PC-3 (cell line): ENCODE results near the gene CMSS1. TPM values are rescaled to one million over a fixed set of nuclear protein-coding genes. Genes with fewer than 3 reads are reported as not detected.

Experiments
- ATAC-seq: fragments of 200-7000 bp; cut with Tn5 transposase; 2 replicates; pipeline ENCODE4 v1.9.1; 2020; ENCODE audit warnings: mild to moderate bottlenecking, moderate library complexity
- BruUV-seq: library from RNA; stranded (reverse); fragments of 400-500 nt; replicated peaks from 2 replicates; lab custom pipeline; 2021; lab: Mats Ljungman, UMichigan
- CTCF ChIA-PET: fragments of 300-600 bp; sonication (Branson Sonifier 250); formaldehyde crosslinking; loops from one replicate; lab custom pipeline; 2022; ENCODE audit warnings: antibody characterized with exemption; lab: Charles Lee
- POLR2A ChIA-PET: fragments of 300-600 bp; sonication (Branson Sonifier 250); formaldehyde crosslinking; loops from one replicate; lab custom pipeline; 2022; ENCODE audit warnings: antibody characterized with exemption; ENCODE audit not compliant: unreplicated experiment; lab: Charles Lee
- DNase-seq: peaks from one replicate; pipeline ENCODE4 v3.0.0-alpha.2; 2015
- H2AFZ ChIP-seq: fragments of 300-600 bp; sonication (generic); 2 replicates; pipeline ENCODE4 v1.6.0; 2016; ENCODE audit warnings: antibody characterized with exemption, low read length
- H3F3A ChIP-seq: fragments of 300-600 bp; sonication (generic); one replicate; pipeline ENCODE4 v1.6.0; 2017; ENCODE audit warnings: antibody characterized with exemption, low read length, control low read depth, mild to moderate bottlenecking; ENCODE audit not compliant: unreplicated experiment
- H3K27ac ChIP-seq: fragments of 300-600 bp; sonication (generic); 2 replicates; pipeline ENCODE4 v1.5.1; 2016; ENCODE audit warnings: mild to moderate bottlenecking, low read length
- H3K27me3 ChIP-seq: fragments of 300-600 bp; sonication (generic); 2 replicates; pipeline ENCODE4 v1.6.1; 2016; ENCODE audit warnings: low read length, mixed read lengths
- H3K36me3 ChIP-seq: fragments of 300-600 bp; sonication (generic); 2 replicates; pipeline ENCODE4 v1.6.1; 2016; ENCODE audit warnings: low read depth, mixed run types, low read length, mixed read lengths
- H3K4me1 ChIP-seq: fragments of 300-600 bp; sonication (generic); 2 replicates; pipeline ENCODE4 v1.5.1; 2016; ENCODE audit warnings: low read length; ENCODE audit not compliant: insufficient read depth
- H3K4me2 ChIP-seq: fragments of 300-600 bp; sonication (generic); 2 replicates; pipeline ENCODE4 v1.6.0; 2016; ENCODE audit warnings: low read length
- H3K4me3 ChIP-seq: fragments of 300-600 bp; sonication (generic); 2 replicates; pipeline ENCODE4 v1.5.1; 2016; ENCODE audit warnings: mild to moderate bottlenecking, low read length, mixed read lengths
- H3K79me2 ChIP-seq: fragments of 300-600 bp; sonication (generic); 2 replicates; pipeline ENCODE4 v1.6.1; 2017; ENCODE audit warnings: low read length, mixed read lengths
- H3K9ac ChIP-seq: fragments of 300-600 bp; sonication (generic); 2 replicates; pipeline ENCODE4 v1.6.0; 2016; ENCODE audit warnings: mild to moderate bottlenecking, low read length
- H3K9me2 ChIP-seq: fragments of 300-600 bp; sonication (generic); replicated peaks from 2 replicates; pipeline ENCODE4 v1.6.1; 2016; ENCODE audit warnings: mixed run types, low read length, mixed read lengths
- H3K9me3 ChIP-seq: fragments of 300-600 bp; sonication (generic); 2 replicates; pipeline ENCODE4 v1.6.1; 2016; ENCODE audit warnings: low read length, mixed read lengths
- H4K20me1 ChIP-seq: fragments of 300-600 bp; sonication (generic); 2 replicates; pipeline ENCODE4 v1.6.1; 2016; ENCODE audit warnings: low read length, mixed read lengths
- CTCF ChIP-seq: fragments of 300-600 bp; sonication (generic); conservative IDR thresholded peaks from 2 replicates; pipeline ENCODE4 v1.5.1; 2017; ENCODE audit warnings: antibody characterized with exemption, low read depth, mild to moderate bottlenecking, low read length
- EZH2 ChIP-seq: fragments of 300-600 bp; sonication (generic); IDR thresholded peaks from one replicate; pipeline ENCODE4 v1.6.1; 2017; ENCODE audit warnings: antibody characterized with exemption, mild to moderate bottlenecking, low read length; ENCODE audit not compliant: unreplicated experiment
- EZH2phosphoT487 ChIP-seq: fragments of 300-600 bp; sonication (generic); IDR thresholded peaks from 2 replicates; pipeline ENCODE4 v1.6.1; 2018; ENCODE audit warnings: mild to moderate bottlenecking, antibody characterized with exemption, low read length, borderline replicate concordance
- intact Hi-C: fragments of 100-400 bp; cut with micrococcal nuclease; formaldehyde crosslinking; loops from 2 replicates; pipeline ENCODE4 v1.9.0; 2023
- total RNA-seq: library from RNA; depleted of rRNA; stranded (reverse); fragments of >200 nt; gene quantifications from 2 replicates; pipeline ENCODE4 v1.2.3, GENCODE V29; 2014

The CMSS1 gene
- total RNA-seq, 1 experiment from 2014 or later: 63.1 TPM

GRCh38 chr3:99883138-99883461, 65.4 kb downstream of the CMSS1 start:
- Histone ChIP-seq H3K9ac (no peak overlapping the region), H3K9me2 (no peaks in the 10 kb centered on the region), H3K4me1 (peaks cover 1% of the 10 kb centered on the region; the same call in 1 of the 2 replicates), H3K79me2 (peaks cover 25% of the 10 kb centered on the region), H3K4me3 (no peak overlapping the region), H3K27me3 (no peaks in the 10 kb centered on the region), H3F3A (no peaks in the 10 kb centered on the region), H3K36me3 (no peaks in the 10 kb centered on the region), H3K4me2 (no peak overlapping the region), H3K27ac (no peak overlapping the region), H3K9me3 (no peaks in the 10 kb centered on the region), H2AFZ (no peak overlapping the region), H4K20me1 (no peaks in the 10 kb centered on the region)
- no TSS peak for BruUV-seq
- DNase-seq (no peak), ATAC-seq (no peak)
- intact Hi-C loops: no loop called here
- ChIA-PET CTCF (no interaction called here), POLR2A (no interaction called here)
- no peak for TF ChIP-seq EZH2
- no peak for TF ChIP-seq CTCF
- no peak for TF ChIP-seq EZH2phosphoT487

GRCh38 chr3:99883693-99884092, 66.0 kb downstream of the CMSS1 start:
- H3K4me2 ChIP-seq: no peak overlapping the region
- no peaks in the 10 kb centered on the region for H3F3A ChIP-seq
- H3K79me2 ChIP-seq: peaks cover 19% of the 10 kb centered on the region
- BruUV-seq: no TSS peak
- no peaks in the 10 kb centered on the region for H3K9me3 ChIP-seq
- H2AFZ ChIP-seq: no peak overlapping the region
- H3K27ac ChIP-seq: no peak overlapping the region
- H4K20me1 ChIP-seq: no peaks in the 10 kb centered on the region
- CTCF ChIA-PET: no interaction called here
- no peak for DNase-seq
- no peaks in the 10 kb centered on the region for H3K4me1 ChIP-seq
- H3K9me2 ChIP-seq: no peaks in the 10 kb centered on the region
- no peak overlapping the region for H3K9ac ChIP-seq
- ATAC-seq: no peak
- H3K4me3 ChIP-seq: no peak overlapping the region
- intact Hi-C loops: no loop called here
- no peaks in the 10 kb centered on the region for H3K36me3 ChIP-seq
- POLR2A ChIA-PET: no interaction called here
- no peak for TF ChIP-seq EZH2
- TF ChIP-seq CTCF: no peak
- TF ChIP-seq EZH2phosphoT487: no peak
- H3K27me3 ChIP-seq: no peaks in the 10 kb centered on the region

DNA sequence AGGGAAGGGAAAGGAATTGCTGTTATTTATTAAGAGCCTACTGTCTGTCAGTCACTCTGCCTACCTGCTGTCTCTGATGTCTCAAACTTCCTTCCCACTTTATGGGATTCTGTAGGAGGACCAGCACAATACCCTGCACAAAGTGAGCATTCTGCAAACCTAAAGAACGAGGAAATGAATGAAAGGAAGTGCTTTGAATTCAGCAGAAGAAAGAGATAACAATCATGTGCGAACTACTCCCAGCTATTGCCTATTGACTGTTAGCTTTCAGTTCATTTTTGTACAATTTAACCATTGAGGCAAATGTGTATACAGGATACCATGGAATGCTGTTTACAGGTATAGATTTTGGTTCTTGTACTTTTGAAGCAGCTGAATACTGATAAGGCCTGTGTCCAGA, 66.8 kb downstream of the CMSS1 start:
- Histone ChIP-seq H3K79me2 (0 out of 2 replicates have a peak, but pooled peaks cover 12% of the 10 kb centered on the region), H3K4me2 (no peak overlapping the region), H3K4me3 (no peak overlapping the region), H4K20me1 (no peaks in the 10 kb centered on the region), H3K27ac (no peak overlapping the region), H3F3A (no peaks in the 10 kb centered on the region), H3K4me1 (no peaks in the 10 kb centered on the region), H3K27me3 (no peaks in the 10 kb centered on the region), H3K9ac (no peak overlapping the region), H2AFZ (no peak overlapping the region), H3K9me2 (no peaks in the 10 kb centered on the region), H3K36me3 (no peaks in the 10 kb centered on the region), H3K9me3 (no peaks in the 10 kb centered on the region)
- TF ChIP-seq EZH2phosphoT487 (no peak), EZH2 (no peak), CTCF (no peak)
- no TSS peak for BruUV-seq
- intact Hi-C loops: no loop called here
- ATAC-seq (no peak), DNase-seq (no peak)
- CTCF ChIA-PET: no interaction called here
- POLR2A ChIA-PET: no interaction called here
